NCI-H2196 treated with DMSO at 0.1 percent for 48 hours (cell line): ENCODE measurements around the gene RHEB.
"Not testable (repeated sequence)": the region's sequence is repeated elsewhere in the genome, so short reads cannot be mapped to it uniquely, and the experiment has no call there.

Source experiments
- DNase-seq: peaks from one replicate; lab custom pipeline; 2025; ENCODE audit not compliant: unreplicated experiment; lab: John Stamatoyannopoulos, UW

Gene RHEB

DNA sequence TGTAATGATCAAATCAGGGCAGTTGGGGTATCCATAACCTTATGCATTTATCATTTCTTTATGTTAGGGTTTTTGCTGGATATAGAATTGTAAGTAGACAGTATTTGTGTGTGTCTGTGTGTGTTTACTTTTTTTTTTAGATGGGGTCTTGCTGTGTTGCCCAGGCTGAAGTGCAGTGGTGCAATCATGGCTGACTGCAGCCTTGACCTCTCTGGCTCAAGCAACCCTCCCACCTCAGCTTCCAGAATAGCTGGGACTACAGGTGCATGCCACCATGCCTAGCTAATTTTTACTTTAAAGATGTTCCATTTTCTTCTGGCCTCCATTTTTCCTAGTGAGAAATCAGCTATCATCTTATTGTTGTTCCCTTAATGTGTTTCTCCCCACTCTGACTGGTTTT is 10.1 kb upstream of the RHEB start:
- DNase-seq = no peak

DNA sequence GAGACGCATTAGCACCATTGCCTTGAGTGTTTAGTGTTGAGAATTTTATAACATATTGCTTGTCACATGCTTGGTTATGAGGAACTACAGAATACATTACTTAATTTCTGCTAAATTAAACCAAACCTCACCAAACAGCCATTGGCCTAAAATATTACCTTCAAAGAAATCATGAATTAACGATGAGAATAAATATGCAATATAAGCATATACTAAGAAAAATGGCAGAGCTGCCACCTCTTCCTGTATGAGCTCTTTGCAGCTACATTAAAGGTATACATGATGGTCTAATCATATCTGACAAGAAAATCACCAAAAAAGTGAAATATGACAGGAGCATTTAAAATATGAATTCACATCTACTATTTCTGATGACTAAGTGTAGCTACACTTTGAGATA is 5.2 kb upstream of the RHEB start:
- no peak for DNase-seq

DNA sequence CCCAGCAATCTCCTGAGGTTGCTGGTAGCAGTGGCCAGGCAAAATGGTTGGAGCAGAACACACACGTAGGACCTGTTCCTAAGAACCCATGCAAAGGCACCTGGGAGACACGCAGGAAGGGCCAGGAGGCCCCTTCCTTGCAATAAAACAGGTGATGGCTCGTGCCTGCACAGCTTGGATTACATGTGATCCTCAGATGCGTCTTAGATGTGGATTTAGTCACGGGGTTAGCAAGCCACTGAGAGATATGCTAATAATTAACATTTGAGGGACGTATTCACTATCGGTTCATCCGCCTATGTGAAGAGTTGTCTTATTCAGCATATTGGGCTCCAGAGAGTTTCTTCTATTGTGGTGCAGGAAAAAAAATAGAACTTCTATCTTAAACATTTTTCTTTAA is 4.6 kb upstream of the RHEB start:
- DNase-seq = no peak

DNA sequence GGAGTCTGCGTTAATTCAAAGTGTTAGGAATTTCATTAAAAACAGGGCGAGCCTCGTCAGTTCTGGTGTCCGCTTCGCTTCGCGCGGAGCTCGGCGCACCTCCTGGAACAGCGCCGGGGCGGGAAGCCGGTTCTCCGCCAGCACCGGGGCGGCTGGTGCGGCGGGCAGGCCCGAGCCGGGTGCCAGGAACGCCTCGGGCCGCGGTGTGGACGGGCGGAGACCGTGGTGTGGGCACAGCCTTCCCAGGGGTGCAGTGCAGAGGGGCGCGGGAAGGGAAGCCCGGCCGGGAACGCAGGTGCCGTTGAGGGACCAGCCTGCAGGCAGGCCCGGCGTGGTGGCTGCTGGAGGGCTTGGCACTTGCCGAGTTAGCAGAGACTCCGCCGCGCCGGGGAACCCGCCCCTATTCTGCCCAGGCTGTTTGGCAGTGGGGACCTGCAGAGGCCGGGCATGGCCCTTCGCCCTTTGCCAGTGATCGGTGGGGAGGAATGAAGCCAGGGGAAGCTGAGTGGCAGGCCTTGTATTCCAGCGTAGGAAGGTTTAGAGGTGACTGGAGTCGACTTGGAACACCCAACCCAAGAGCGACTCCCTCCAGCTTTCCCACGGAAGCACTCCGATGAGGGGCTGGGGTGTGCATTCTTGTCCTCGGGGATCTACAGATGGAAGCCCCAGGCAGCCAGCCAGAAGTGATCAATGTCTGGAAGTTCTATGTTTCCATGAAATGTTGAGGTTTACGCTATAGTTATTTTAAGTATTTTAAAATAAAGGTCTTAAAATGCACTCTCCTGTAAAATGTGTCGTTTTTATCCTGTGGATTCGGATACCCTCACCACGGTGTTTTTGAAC is 945 bp upstream of the RHEB start:
- DNase-seq = no peak

DNA sequence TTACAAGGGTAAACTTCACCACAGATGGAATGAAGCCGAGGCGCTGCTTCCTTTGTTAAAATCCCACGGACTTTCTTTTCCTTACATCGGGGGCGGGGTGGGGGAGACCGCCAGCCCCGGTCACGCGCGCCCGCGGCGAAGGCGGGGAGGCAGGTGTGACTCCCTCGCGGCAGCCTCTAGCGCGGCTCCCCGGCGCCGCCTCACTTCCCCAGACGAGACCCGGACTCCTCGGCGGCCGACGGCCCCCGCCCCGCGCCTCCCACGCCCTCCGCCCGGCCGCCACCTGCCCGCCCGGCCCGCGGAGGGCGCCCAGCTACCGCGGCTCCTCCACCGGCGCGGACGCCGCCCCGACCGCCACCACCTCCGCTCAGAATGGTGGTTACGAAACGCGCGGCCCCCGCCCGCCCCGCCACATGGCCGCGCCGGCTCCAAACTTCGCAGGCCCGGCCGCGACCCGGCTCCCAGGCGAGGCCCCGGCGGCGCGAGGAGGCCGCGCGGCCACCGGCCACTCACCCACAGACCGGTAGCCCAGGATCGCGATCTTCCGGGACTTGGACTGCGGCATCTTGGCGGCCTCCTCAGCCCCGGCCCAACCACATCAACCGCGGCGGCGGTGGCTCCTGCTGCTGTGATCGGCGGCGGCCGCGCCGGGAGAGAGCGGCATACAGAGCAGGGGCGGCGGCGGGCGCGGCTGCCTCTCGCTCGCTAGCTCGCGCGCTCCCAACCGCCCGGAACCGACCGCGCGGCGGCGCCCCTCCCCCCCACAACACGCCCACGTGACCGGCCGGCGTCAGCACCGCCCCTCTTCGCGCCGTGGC is 539 bp downstream of the RHEB start:
- DNase-seq = not testable (repeated sequence)

DNA sequence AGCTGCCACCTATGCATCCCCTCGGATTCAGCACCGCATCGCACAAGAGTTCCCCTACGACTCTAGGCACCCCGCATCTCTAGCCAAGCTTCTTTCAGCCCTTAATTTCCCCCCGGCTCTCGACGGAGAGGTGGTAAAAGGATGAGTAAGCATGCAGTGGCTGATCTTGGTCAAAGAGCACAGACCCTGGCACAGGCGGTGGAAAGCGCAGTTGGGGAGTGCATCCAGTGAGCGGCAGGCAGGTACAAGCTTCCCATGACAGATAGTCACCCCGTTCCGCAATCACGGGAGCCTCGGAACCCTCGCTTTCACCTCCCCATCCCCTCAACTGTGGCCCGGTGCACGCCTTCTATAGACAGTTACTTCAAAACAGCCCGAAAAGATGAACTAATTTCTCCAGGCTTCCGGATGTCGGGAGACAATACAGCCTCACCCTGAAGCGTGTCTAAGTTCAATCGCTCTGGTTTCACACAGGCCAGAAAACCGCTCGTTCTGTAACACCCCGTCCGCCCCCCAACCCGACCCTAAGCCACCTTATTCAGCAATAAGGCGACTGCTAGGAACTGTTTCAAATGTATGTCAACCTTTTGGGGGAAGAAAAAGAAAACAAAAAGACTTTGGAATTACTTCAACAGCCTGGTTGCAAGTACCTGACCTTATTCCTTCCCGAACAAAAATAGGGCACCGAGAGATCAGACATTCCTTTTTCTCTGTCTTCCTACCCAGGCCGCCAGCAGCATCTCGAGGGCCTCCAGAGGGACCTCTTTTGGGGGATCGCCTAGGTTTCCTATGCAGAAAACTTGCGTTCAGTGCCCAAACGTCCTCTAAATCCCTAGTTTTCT is 1.4 kb downstream of the RHEB start:
- no peak for DNase-seq

DNA sequence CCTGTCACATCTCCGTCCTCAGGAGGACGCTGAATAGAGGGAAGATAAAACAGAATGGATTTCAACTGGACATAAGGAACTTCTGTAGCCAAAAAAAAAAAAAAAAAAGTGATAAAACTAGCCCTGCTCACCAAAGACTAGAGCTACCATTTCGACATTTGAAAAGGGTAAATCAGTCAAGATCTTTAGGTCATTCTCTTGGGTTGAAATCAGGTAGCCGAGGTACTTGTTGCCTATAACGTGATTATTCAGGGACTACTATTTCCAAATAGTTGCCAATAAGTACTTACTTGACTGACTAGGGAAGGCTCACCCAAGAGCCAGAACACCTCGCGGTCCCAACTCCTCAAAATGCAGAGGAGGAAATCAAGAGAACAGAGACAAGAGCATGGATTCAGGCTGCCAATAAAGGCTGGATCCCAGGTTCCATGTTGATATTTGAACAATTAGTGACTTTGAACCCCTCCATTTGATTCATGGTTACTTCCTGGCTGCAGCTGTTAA is 2.0 kb downstream of the RHEB start:
- DNase-seq = no peak

DNA sequence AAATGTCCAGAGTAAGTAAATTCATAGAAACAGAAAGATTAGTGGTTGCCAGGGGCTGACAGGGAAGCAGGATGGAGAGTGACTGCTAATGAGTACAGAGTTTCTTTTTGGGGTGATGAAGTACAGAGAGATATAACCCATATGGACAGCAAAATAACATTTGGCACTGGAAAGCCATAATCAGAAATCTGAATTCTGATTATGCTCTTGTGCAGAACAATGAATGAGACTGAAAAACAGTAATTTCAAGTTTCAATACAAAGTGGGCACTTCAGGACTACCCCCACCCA is 4.5 kb downstream of the RHEB start:
- no peak for DNase-seq

DNA sequence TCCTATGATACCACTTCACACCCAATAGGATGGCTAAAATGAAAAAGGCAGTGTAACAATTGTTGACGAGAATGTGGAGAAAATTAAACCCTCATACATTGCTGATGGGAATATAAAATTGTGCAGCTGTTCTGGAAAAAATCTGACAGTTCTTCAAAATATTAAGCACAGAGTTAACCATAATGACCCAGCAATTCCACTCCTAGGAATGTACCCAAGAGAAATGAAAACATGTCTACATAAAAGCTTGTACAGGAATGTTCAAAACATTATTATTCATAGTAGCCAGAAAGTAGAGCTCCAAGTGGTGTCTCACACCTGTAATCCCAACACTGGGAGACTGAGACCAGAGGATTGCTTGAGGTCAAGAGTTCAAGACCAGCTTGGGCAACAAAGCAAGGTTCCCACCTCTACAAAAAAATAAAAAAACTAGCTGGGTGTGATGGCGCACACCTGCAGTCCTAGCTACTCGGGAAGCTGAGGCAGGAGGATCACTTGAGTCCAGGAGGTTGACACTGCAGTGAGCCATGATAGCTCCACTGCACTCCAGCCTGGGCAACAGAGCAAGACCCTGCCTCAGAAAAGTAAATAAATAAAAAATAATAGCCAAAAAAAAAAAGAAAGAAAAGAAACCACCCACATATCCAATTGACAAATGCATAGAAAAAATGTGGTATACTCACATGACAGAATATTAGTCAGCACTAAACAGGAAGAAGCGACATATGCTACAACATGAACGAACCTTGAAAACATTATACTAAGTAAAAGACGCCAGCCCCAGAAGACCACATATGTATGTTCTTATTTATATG is 5.0 kb downstream of the RHEB start:
- DNase-seq = no peak

DNA sequence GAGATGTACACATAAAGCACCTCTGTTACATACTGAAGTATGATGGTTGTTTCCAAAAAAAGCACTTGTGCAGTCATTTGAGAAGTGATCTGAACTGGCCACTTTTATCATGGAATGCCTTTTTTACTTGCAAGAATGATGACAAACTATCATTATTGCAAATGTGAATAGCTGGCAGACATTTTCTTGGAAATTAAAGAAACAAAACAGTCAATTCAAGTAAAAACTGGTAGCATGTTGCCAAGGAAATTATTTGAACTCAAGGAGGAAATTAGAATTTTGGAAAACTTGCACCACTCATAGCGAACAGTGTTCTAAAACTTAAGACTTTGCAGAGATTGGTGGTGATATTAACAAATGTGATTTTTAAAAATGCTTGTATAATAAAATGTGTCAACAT is 6.6 kb downstream of the RHEB start:
- no peak for DNase-seq

DNA sequence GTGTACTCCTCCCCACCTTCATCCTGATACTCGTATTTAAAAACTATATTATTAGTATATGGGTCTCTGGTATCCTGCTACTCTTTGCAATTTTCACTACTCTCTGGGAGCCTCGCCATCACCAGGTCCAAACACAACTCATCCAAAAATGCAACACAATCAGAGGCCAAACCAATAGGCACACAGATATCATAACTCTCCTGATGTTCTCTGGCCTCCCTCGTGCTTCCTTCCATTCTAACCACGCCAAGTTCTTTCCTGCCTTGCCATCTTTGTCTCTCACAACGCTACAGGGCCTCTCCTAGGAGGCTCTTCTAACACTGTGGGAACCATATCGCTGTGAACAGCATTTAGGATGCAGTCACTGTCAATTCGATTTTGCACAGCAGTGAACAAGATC is 7.3 kb downstream of the RHEB start:
- no peak for DNase-seq

DNA sequence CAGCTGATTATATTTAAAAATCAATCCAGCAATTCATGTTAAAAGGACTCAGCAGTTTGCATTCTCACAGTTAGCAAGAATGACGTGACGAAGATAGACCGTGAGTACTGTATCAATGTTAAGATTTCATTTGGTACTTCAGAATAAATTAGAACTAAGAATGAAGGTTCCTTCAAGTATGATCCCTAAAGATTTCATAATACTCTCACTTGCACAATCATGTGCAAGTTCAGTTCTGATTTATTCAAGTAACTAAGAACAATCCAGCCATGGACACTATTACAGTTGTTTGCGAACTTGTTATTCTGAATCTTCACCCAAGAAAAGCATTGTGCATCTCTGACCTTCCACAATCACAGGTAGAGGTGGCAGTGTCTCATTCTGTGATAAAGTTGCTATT is 7.7 kb downstream of the RHEB start:
- no peak for DNase-seq

DNA sequence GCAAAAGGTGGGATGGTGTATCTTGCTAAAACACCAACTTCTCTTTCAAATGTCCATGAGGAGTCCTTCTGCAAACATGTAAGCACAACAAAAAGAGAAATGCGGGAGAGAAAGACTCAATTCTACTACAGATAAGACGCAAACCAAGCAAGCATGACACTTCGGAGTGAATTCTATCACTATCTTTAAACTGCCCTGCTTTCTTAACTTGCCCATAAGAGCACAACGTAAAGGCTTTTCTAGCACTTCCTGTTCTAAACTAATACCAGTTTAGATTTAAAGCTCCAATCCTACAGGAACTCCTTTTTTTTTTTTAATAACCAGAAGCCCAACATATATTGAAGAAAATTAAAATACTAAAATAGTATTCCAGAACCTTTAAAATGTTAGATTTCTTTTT is 8.4 kb downstream of the RHEB start:
- DNase-seq = no peak

DNA sequence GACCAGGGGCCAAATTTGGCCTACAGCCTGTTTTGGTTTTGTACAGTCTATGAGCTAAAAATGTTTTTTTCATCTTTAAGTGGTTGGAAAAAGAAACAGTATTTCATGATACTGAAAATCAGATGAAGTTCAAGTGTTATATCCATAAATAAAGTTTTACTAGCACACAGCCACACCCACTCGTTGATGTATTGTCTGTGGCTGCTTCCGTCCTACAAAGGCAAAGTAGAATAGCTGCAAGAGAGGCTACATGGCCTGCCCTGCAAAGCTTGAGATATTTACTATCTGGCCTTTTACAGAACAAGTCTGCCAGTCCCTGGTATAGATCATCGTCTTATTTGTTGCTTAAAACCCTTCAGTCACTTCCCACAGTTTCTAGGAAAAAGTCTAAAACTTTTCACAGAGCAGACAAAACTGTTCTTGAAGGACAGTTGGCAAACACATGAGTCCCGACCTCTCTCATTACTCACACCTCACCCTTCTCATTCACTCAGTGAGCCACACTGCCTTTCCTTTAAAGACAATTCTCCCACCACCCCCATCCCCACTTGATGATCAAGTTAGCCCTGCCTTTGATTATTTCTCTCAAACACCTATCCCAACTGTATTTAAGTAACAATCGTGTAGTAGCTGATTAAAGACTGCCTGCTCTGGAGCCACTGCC is 9.9 kb downstream of the RHEB start:
- DNase-seq = no peak

DNA sequence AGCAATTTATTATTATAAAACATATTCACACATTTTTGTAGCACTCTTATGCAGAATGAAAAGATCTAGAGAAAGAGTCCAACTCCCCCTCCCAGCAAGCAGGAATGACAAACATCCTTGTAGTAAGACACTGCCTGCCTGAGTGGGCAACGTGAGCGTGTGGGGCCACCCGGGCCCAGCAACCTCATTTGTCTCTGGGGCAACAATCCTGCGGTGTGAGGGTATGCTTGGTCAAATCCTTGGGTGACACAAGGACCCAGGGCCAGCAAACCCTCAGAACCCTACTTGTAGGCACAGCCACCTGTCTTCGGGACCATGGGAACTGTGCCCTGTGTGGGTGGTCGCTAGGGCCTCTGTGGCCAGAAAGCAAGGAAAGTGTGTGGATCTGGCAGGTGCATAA is 10.7 kb downstream of the RHEB start:
- DNase-seq = no peak

DNA sequence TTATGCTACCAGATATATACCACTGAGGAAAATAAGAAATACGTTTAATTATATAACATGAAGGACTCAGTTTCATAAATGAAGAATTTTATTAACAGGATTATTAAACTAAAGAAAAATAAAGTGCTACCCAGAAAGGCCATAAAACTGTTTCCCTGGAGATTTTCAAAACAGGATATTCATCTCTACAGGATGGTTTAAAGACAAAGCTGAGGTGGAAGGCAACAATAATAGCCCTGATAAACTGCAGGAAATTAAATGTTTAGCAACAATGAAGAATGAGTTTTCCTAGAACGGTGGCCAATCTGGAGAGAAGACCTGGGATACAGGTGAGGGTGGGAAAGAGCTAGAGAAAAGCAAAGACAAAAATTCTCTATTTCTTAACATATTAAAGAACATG is 11.9 kb downstream of the RHEB start:
- no peak for DNase-seq

DNA sequence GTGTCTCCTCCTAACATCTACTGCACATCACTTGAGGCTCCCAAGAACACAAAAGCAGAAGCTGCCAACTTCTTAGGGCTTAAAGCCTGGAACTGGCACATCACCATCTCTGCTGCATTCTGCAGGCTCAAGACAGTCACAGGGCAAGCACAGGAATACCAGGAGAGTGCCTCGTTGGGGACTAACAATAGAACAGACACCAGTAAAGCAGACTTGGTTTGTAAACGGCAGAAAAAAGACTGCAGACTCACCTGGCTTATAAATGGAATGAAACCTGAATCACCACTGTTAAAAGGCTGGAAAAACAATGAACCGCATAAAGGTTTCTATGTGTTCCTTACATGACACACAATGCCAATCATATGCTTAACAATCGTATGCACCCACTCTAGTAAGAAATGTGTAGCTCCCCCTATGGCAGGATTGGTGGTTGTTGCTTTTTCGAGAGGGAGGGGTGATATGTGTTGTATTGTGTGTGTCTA is 12.8 kb downstream of the RHEB start:
- no peak for DNase-seq

DNA sequence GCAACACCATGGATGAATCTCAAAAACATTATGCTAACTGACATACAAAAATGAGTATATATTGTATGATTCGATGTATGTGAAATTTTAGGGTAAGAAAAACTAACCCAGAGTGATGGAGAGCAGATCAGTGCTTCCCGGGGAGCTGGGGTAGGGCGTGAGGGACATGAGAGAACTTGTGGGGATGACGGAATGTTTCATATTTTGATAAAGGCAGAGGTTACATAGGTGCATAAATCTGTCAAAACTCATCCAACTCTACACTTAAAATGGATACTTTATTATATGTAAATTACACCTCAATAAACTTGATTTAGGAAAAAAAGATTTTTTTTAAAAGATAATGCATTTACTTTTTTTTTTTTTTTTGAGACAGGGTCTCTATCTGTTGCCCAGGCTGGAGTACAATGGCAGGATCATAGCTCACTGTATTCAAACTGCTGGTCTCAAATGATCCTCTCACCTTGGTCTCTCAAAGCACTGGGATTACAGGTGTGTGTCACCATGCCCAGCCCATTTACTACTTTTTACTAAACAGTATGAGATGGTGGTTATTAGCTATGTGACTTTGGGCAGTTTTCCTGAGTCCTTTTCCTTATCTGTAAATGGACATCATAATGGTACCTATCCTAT is 13.7 kb downstream of the RHEB start:
- no peak for DNase-seq

DNA sequence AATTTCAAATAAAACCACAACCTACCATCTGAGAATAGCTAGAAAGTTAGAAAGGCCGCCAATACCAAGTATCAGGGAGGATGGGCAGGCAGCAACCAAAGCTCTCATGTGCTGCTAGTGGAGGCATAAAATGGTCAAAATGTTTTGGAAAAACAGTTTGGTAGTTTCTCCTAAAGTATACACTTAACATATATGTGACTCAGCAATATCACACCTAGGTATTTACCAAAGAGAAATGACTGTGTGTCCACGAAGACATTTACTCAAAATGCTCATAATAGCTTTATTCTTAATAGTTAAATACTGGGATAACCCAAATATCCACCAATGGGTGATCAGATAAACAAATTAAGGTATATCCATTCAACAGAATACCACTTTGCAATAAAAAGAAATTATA is 14.3 kb downstream of the RHEB start:
- no peak for DNase-seq
